ENCODE results near the gene GABPA. TPM values are rescaled to one million over a fixed set of nuclear protein-coding genes. Genes with fewer than 3 reads are reported as not detected.

Gene GABPA
- total RNA-seq, 1 experiment from 2014 or later, result 18.2 TPM

GRCh38 chr21:25722631-25723030 lies 12.1 kb upstream of the GABPA start:
- no peaks in the 10 kb centered on the region for H3K79me2 ChIP-seq (ENCODE audit: low read depth)
- H3K36me3 ChIP-seq (ENCODE audit: low read depth), result no peaks in the 10 kb centered on the region
- H3F3A ChIP-seq (ENCODE audit: insufficient read depth, low read depth), result no peaks in the 10 kb centered on the region
- ChIA-PET POLR2A (ENCODE audit: unreplicated experiment) (no interaction called here), CTCF (no interaction called here)
- H3K4me1 ChIP-seq (replicated peaks; ENCODE audit: insufficient read depth), result no peaks in the 10 kb centered on the region
- no peaks in the 10 kb centered on the region for H3K9me2 ChIP-seq (ENCODE audit: insufficient read depth)
- TF ChIP-seq EZH2 (IDR thresholded peaks at IDR 0.05; ENCODE audit: low read depth), result no peak
- TF ChIP-seq, protein P1, sequence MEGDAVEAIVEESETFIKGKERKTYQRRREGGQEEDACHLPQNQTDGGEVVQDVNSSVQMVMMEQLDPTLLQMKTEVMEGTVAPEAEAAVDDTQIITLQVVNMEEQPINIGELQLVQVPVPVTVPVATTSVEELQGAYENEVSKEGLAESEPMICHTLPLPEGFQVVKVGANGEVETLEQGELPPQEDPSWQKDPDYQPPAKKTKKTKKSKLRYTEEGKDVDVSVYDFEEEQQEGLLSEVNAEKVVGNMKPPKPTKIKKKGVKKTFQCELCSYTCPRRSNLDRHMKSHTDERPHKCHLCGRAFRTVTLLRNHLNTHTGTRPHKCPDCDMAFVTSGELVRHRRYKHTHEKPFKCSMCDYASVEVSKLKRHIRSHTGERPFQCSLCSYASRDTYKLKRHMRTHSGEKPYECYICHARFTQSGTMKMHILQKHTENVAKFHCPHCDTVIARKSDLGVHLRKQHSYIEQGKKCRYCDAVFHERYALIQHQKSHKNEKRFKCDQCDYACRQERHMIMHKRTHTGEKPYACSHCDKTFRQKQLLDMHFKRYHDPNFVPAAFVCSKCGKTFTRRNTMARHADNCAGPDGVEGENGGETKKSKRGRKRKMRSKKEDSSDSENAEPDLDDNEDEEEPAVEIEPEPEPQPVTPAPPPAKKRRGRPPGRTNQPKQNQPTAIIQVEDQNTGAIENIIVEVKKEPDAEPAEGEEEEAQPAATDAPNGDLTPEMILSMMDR (conservative IDR thresholded peaks at IDR 0.05), result no peak
- DNase-seq, result no peak
- H2AFZ ChIP-seq, result no peak overlapping the region
- intact Hi-C loops (cut with micrococcal nuclease; ENCODE audit: unreplicated experiment), result no loop called here
- H3K9me3 ChIP-seq (ENCODE audit: insufficient read depth, low read depth), result no peaks in the 10 kb centered on the region
- H3K4me2 ChIP-seq, result no peak overlapping the region
- H4K20me1 ChIP-seq (ENCODE audit: insufficient read depth), result no peaks in the 10 kb centered on the region
- BruUV-seq (replicated peaks), result no TSS peak
- no peaks in the 10 kb centered on the region for H3K27me3 ChIP-seq (ENCODE audit: insufficient read depth, low read depth)
- H3K4me3 ChIP-seq, result no peak overlapping the region
- no peak overlapping the region for H3K27ac ChIP-seq

DNA sequence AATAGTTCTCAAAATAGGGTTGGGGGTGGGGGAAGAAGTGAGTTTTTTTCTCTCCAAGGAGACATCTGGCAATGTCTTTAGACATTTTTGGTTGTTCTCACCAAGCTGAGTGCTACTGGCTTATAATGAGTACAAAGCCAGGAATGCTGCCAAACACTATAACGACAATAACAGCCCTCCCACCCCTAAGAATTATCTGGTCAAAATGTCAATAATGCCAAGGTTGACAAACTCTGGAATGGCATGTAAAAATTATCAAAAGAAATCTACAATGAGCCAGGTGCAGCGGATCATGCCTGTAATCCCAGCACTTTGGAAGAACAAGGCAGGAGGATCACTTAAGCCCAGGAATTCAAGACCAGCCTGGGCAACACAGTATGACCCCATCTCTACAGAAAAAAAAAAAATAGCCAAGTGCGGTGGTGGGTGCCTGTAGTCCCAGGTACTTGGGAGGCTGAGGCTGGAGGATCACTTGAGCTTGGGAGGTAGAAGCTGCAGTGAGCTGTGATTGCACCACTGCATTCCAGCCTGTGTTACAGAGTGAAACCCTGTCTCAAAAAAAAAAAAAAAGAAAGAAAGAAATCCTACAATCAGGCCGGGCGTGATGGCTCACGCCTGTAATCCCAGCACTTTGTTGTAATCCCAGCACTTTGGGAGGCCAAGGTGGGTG lies 2.5 kb upstream of the GABPA start:
- peaks cover 11% of the 10 kb centered on the region; the same call in 1 of the 2 replicates for H3F3A ChIP-seq (ENCODE audit: insufficient read depth, low read depth)
- H3K4me3 ChIP-seq, result no peak overlapping the region
- peaks cover 57% of the 10 kb centered on the region for H3K79me2 ChIP-seq (ENCODE audit: low read depth)
- H2AFZ ChIP-seq, result no peak overlapping the region
- H3K9me2 ChIP-seq (ENCODE audit: insufficient read depth), result no peaks in the 10 kb centered on the region
- TF ChIP-seq, protein P1 (conservative IDR thresholded peaks at IDR 0.05), result no peak
- no peak for TF ChIP-seq EZH2 (IDR thresholded peaks at IDR 0.05; ENCODE audit: low read depth)
- no peak for DNase-seq
- BruUV-seq (replicated peaks), result no TSS peak
- ChIA-PET POLR2A (ENCODE audit: unreplicated experiment) (no interaction called here), CTCF (interaction anchor here (0.6 kb wide), 1 partner anchor 142 kb away, joined by 3 read pairs; no protein-coding TSS in a partner anchor)
- H3K36me3 ChIP-seq (ENCODE audit: low read depth), result peaks cover 12% of the 10 kb centered on the region; the same call in 1 of the 2 replicates
- peaks cover 12% of the 10 kb centered on the region; the same call in 1 of the 2 replicates for H3K4me1 ChIP-seq (replicated peaks; ENCODE audit: insufficient read depth)
- no peak overlapping the region for H3K4me2 ChIP-seq
- no peaks in the 10 kb centered on the region for H3K27me3 ChIP-seq (ENCODE audit: insufficient read depth, low read depth)
- no peaks in the 10 kb centered on the region for H3K9me3 ChIP-seq (ENCODE audit: insufficient read depth, low read depth)
- no peak overlapping the region for H3K27ac ChIP-seq
- intact Hi-C loops (cut with micrococcal nuclease; ENCODE audit: unreplicated experiment), result no loop called here
- H4K20me1 ChIP-seq (ENCODE audit: insufficient read depth), result no peaks in the 10 kb centered on the region; the same call in 1 of the 2 replicates

GRCh38 chr21:25733859-25734653 lies 716 bp upstream of the GABPA start:
- TF ChIP-seq EZH2 (IDR thresholded peaks at IDR 0.05; ENCODE audit: low read depth), result no peak
- TF ChIP-seq, protein P1 (conservative IDR thresholded peaks at IDR 0.05), result no peak
- CTCF ChIA-PET, result no interaction called here
- peaks cover 11% of the 10 kb centered on the region; the same call in 1 of the 2 replicates for H3F3A ChIP-seq (ENCODE audit: insufficient read depth, low read depth)
- peak overlapping the region; percentile 95 for H3K4me2 ChIP-seq
- POLR2A ChIA-PET (ENCODE audit: unreplicated experiment), result no interaction called here
- peak overlapping the region; percentile 98 for H3K27ac ChIP-seq
- peaks cover 75% of the 10 kb centered on the region for H3K79me2 ChIP-seq (ENCODE audit: low read depth)
- H2AFZ ChIP-seq, result peak overlapping the region; percentile 90
- H3K9me3 ChIP-seq (ENCODE audit: insufficient read depth, low read depth), result no peaks in the 10 kb centered on the region
- H3K9me2 ChIP-seq (ENCODE audit: insufficient read depth), result no peaks in the 10 kb centered on the region
- no peak for DNase-seq
- no peaks in the 10 kb centered on the region; the same call in 1 of the 2 replicates for H4K20me1 ChIP-seq (ENCODE audit: insufficient read depth)
- no TSS peak for BruUV-seq (replicated peaks)
- intact Hi-C loops (cut with micrococcal nuclease; ENCODE audit: unreplicated experiment), result loop anchor here (1.0 kb wide), 1 partner anchor 126 kb away; no protein-coding TSS in a partner anchor
- peak overlapping the region; percentile 94 for H3K4me3 ChIP-seq
- peaks cover 13% of the 10 kb centered on the region; the same call in 1 of the 2 replicates for H3K4me1 ChIP-seq (replicated peaks; ENCODE audit: insufficient read depth)
- 0 out of 2 replicates have a peak, but pooled peaks cover 8% of the 10 kb centered on the region for H3K36me3 ChIP-seq (ENCODE audit: low read depth)
- no peaks in the 10 kb centered on the region for H3K27me3 ChIP-seq (ENCODE audit: insufficient read depth, low read depth)

Measured in PC-9 (cell line).